Measurements from ENCODE around the gene TTC23.

- TF ChIP-seq CTCF (conservative IDR thresholded peaks at IDR 0.05; ENCODE audit: low read depth, low read length), result no peak
- no peak for TF ChIP-seq EZH2 (IDR thresholded peaks at IDR 0.05; ENCODE audit: borderline replicate concordance, low read depth, low read length, poor library complexity, severe bottlenecking)
Measured at GRCh38 chr15:99137877-99138276, 111.5 kb downstream of the TTC23 start.
